Endothelial cell of umbilical vein (primary cell): Measurements from ENCODE around the gene RPAP3. TPM values are rescaled to one million over a fixed set of nuclear protein-coding genes. Genes with fewer than 3 reads are reported as not detected.

ENCODE experiments used
- BruUV-seq: library from RNA; stranded (reverse); fragments of 400-500 nt; replicated peaks from 2 replicates; lab custom pipeline; 2021; lab: Mats Ljungman, UMichigan
- CTCF ChIA-PET: fragments of 300-600, 350-600 bp; sonication (Branson Sonifier 250); formaldehyde crosslinking; loops from one replicate; lab custom pipeline; 2021; ENCODE audit warnings: antibody characterized with exemption, inconsistent platforms; lab: Charles Lee
- POLR2A ChIA-PET: fragments of 300-600, 350-600 bp; sonication (Branson Sonifier 250); formaldehyde crosslinking; loops from one replicate; lab custom pipeline; 2021; ENCODE audit warnings: antibody characterized with exemption, inconsistent platforms; lab: Charles Lee
- DNase-seq: peaks from one replicate; pipeline ENCODE4 v3.0.0-alpha.2; 2011; ENCODE audit warnings: low read depth, low spot score
- FAIRE-seq: peaks from 2 replicates; lab custom pipeline; 2011; peaks lifted over from hg19 to GRCh38; lab: Jason Lieb, UNC
- H2AFZ ChIP-seq: 2 replicates; pipeline ENCODE4 v1.6.0; 2012; ENCODE audit warnings: low read depth, low read length, control low read depth, inconsistent platforms
- H3K27ac ChIP-seq: 2 replicates; pipeline ENCODE4 v1.5.1; 2011; ENCODE audit warnings: low read depth, mild to moderate bottlenecking, control low read depth, low read length, moderate library complexity; ENCODE audit not compliant: insufficient read depth
- H3K27me3 ChIP-seq, 2 experiments: 2 replicates each; pipeline versions ENCODE4 v1.6.0 to v1.6.1; 2011; ENCODE audit warnings: low read length in 2 of 2, mixed read lengths in 1 of 2; ENCODE audit not compliant: control insufficient read depth in 2 of 2, insufficient read depth in 2 of 2
- H3K36me3 ChIP-seq, 2 experiments: 2 replicates in 1 of 2; 3 replicates in 1 of 2; pipeline ENCODE4 v1.5.1; 2011; ENCODE audit warnings: low read length in 2 of 2, mild to moderate bottlenecking in 1 of 2, moderate library complexity in 1 of 2; ENCODE audit not compliant: control insufficient read depth in 2 of 2, insufficient read depth in 2 of 2; ENCODE audit errors: extremely low read depth in 1 of 2
- H3K4me1 ChIP-seq: 3 replicates; pipeline ENCODE4 v1.5.1; 2011; ENCODE audit warnings: mild to moderate bottlenecking, low read length; ENCODE audit not compliant: control insufficient read depth, insufficient read depth; ENCODE audit errors: extremely low read depth
- H3K4me2 ChIP-seq: 2 replicates; pipeline ENCODE4 v1.6.1; 2011; ENCODE audit warnings: low read length, control low read depth, mixed read lengths; ENCODE audit not compliant: insufficient read depth
- H3K4me3 ChIP-seq, 3 experiments: fragments of 200-600 bp in 1 of 3; sonication (generic), shearing (Covaris generic) in 1 of 3; replicated peaks in 1 of 3; 2 replicates each; pipeline ENCODE4 v1.5.1; 2011 to 2016; ENCODE audit warnings: control low read depth in 3 of 3, low read length in 3 of 3, mild to moderate bottlenecking in 2 of 3, inconsistent platforms in 1 of 3, low read depth in 1 of 3, moderate library complexity in 1 of 3; ENCODE audit not compliant: insufficient read depth in 1 of 3
- H3K79me2 ChIP-seq: 2 replicates; pipeline ENCODE4 v1.6.0; 2012; ENCODE audit warnings: low read length, inconsistent platforms; ENCODE audit not compliant: control insufficient read depth, insufficient read depth
- H3K9ac ChIP-seq: replicated peaks from 2 replicates; pipeline ENCODE3; 2011; ENCODE audit warnings: low read length, control low read depth; ENCODE audit not compliant: insufficient read depth; ENCODE audit errors: extremely low read depth
- H3K9me1 ChIP-seq: replicated peaks from 3 replicates; pipeline ENCODE4 v1.6.0; 2011; ENCODE audit warnings: mild to moderate bottlenecking, low read length; ENCODE audit not compliant: control insufficient read depth, insufficient read depth; ENCODE audit errors: extremely low read depth
- H3K9me3 ChIP-seq: replicated peaks from 2 replicates; pipeline ENCODE4 v1.5.1; 2012; ENCODE audit warnings: low read length, inconsistent platforms; ENCODE audit not compliant: control insufficient read depth, insufficient read depth
- H4K20me1 ChIP-seq: replicated peaks from 2 replicates; pipeline ENCODE3; 2011; ENCODE audit warnings: mild to moderate bottlenecking, low read length; ENCODE audit not compliant: control insufficient read depth, insufficient read depth; ENCODE audit errors: extremely low read depth
- EZH2 ChIP-seq: IDR thresholded peaks from 2 replicates; pipeline ENCODE4 v1.6.1; 2012; ENCODE audit warnings: borderline replicate concordance, low read depth, mild to moderate bottlenecking, moderate library complexity, low read length, inconsistent platforms; ENCODE audit not compliant: severe bottlenecking
- FOS ChIP-seq: IDR thresholded peaks from 2 replicates; pipeline ENCODE4 v1.6.1; 2011; ENCODE audit warnings: mild to moderate bottlenecking, low read length, moderate library complexity, borderline replicate concordance; ENCODE audit not compliant: insufficient read depth
- MYC ChIP-seq: IDR thresholded peaks from one replicate; pipeline ENCODE4 v1.6.1; 2011; ENCODE audit warnings: mild to moderate bottlenecking, low read depth, low read length
- dilution Hi-C: fragments of 300-500 bp; cut with MboI; formaldehyde crosslinking; loops from one replicate; pipeline ENCODE4 v1.15.0; 2019; ENCODE audit warnings: low sequenced_read_pairs; ENCODE audit not compliant: extremely low pct_ligation_motif_present
- intact Hi-C: fragments of 100-400 bp; cut with micrococcal nuclease; formaldehyde crosslinking; loops from one replicate; pipeline ENCODE4 v1.10.0; 2022
- polyA plus RNA-seq, 4 experiments: library from polyadenylated mRNA; depleted of rRNA in 3 of 4; stranded (reverse) in 3 of 4; unstranded in 1 of 4; fragments of >200 nt; gene quantifications; 2 replicates each; pipeline versions ENCODE4 v1.2.1 to v1.2.3, GENCODE V29; 2011 to 2012; ENCODE audit warnings: missing spikeins in 1 of 4
- total RNA-seq: library from RNA; stranded (reverse); gene quantifications from 2 replicates; pipeline ENCODE4 v1.2.3, GENCODE V29; 2021
- TF ChIP-seq, protein P1 (sequence below), 2 donors: IDR thresholded peaks; 1 replicate in 1 of 2; 2 replicates in 1 of 2; pipeline ENCODE4 v1.5.1; 2011; ENCODE audit warnings: low read length in 2 of 2, mild to moderate bottlenecking in 2 of 2, moderate library complexity in 2 of 2, control low read depth in 1 of 2, inconsistent platforms in 1 of 2, low read depth in 1 of 2; ENCODE audit not compliant: insufficient read depth in 1 of 2; ENCODE audit errors: extremely low read depth in 1 of 2

The RPAP3 gene
- total and polyA plus RNA-seq, 2 donors (not counting 3 experiments of a cell fraction or from before 2014, with no cell fraction given): 3.9 to 29.8 TPM

DNA sequence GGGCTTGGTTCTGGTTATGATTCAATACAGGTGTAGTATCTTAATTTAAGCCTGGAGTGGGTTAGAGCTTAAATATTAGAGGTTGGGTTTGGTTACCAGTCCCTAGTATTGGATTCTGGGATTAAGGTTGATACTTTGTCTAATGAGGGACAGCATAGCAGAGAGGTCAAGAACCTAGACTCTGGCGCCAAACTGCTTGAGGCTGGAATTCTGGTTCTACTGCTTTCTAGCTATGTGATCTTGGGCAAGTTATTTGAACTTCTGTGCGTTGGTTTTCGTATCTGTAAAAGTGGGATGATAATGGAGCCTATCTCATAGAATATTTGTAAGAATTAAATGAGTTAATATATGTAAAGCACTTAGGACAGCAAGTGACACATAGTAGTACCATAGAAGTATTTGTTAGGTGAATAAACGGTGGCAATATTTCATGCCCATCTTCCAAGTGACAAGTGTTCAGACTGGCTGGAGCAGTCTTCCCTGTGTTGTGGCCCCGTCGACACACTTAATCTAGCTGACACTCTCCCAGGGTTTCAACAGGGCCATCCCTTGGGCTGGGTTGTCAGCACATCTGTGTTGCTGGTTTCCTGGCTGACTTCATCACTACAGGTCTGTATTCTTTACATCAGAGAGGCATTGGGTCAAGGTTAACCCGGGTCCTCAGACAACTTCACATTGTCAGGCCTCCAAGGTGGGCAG is 16.5 kb upstream of the RPAP3 start:
- no peak overlapping the region for H3K4me3 ChIP-seq
- no peak overlapping the region for H2AFZ ChIP-seq
- H3K4me1 ChIP-seq: peaks cover 6% of the 10 kb centered on the region
- BruUV-seq: no TSS peak
- DNase-seq (no peak), FAIRE-seq (no peak)
- no peaks in the 10 kb centered on the region for H3K79me2 ChIP-seq
- H3K27ac ChIP-seq: no peak overlapping the region
- intact Hi-C loops: no loop called here
- H3K9me3 ChIP-seq: no peaks in the 10 kb centered on the region
- no peak overlapping the region for H3K9ac ChIP-seq
- dilution Hi-C loops: no loop called here
- H3K27me3 ChIP-seq: no peaks in the 10 kb centered on the region
- no peaks in the 10 kb centered on the region for H3K9me1 ChIP-seq
- no peaks in the 10 kb centered on the region for H3K36me3 ChIP-seq
- TF ChIP-seq MYC: no peak
- TF ChIP-seq, protein P1, sequence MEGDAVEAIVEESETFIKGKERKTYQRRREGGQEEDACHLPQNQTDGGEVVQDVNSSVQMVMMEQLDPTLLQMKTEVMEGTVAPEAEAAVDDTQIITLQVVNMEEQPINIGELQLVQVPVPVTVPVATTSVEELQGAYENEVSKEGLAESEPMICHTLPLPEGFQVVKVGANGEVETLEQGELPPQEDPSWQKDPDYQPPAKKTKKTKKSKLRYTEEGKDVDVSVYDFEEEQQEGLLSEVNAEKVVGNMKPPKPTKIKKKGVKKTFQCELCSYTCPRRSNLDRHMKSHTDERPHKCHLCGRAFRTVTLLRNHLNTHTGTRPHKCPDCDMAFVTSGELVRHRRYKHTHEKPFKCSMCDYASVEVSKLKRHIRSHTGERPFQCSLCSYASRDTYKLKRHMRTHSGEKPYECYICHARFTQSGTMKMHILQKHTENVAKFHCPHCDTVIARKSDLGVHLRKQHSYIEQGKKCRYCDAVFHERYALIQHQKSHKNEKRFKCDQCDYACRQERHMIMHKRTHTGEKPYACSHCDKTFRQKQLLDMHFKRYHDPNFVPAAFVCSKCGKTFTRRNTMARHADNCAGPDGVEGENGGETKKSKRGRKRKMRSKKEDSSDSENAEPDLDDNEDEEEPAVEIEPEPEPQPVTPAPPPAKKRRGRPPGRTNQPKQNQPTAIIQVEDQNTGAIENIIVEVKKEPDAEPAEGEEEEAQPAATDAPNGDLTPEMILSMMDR (IDR thresholded peaks at IDR 0.05; ENCODE audit: extremely low read depth in 1 of 2, insufficient read depth in 1 of 2, low read depth in 1 of 2, low read length in 2 of 2): no peak
- no peak for TF ChIP-seq EZH2
- TF ChIP-seq FOS: no peak
- ChIA-PET CTCF (interaction anchor here (0.7 to 3.2 kb wide), 4 partner anchors 51 to 116 kb away, joined by 3 to 21 read pairs (median 4); partner anchors contain the start of gene SLC48A1), POLR2A (no interaction called here)
- no peak overlapping the region for H3K4me2 ChIP-seq
- no peaks in the 10 kb centered on the region for H4K20me1 ChIP-seq
